ENCODE measurements around the gene PRSS57. TPM values are rescaled to one million over a fixed set of nuclear protein-coding genes. Genes with fewer than 3 reads are reported as not detected.

The PRSS57 gene
- total RNA-seq, 2 experiments from 2014 or later: not detected

DNA sequence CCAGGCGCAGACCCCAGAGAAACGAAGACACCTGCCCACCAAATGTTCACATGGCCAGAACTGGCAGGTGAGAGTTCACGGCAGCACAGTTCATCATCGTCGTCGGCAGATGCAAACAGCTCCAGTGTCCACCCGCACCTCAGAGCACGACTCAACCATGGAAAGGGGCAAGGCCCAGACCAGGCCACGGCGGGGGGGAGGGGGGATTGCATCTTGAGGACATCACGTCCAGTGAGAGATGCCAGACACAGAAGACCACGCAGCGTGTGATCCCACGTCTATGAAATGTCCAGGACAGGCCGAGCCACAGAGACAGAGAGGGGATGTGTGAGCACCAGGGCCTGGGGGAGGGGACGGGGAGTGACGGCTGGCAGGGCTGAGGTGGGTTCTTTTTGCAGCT is 39.6 kb downstream of the PRSS57 start:
- ChIA-PET CTCF (interaction anchor here (0.6 to 1.5 kb wide), 2 partner anchors 14 to 311 kb away, joined by 3 to 4 read pairs; no protein-coding TSS in a partner anchor), POLR2A (interaction anchor here (0.5 kb wide), 1 partner anchor 13 kb away, joined by 4 read pairs; no protein-coding TSS in a partner anchor)
- DNase-seq: no peak
- Mint-ChIP-seq H3K4me3 (no peak overlapping the region), H3K4me1 (peaks cover 48% of the 10 kb centered on the region), H3K36me3 (ENCODE audit: low read depth) (peaks cover 28% of the 10 kb centered on the region), H3K27me3 (no peaks in the 10 kb centered on the region), H3K9me3 (ENCODE audit: low read depth) (no peaks in the 10 kb centered on the region), H3K27ac (peak overlapping the region; percentile 51)
- no peak for ATAC-seq
- intact Hi-C loops (cut with DNase I, micrococcal nuclease): loop anchor here in 1 of 2 experiments (2.0 kb wide), 1 partner anchor 73 kb away; no protein-coding TSS in a partner anchor

DNA sequence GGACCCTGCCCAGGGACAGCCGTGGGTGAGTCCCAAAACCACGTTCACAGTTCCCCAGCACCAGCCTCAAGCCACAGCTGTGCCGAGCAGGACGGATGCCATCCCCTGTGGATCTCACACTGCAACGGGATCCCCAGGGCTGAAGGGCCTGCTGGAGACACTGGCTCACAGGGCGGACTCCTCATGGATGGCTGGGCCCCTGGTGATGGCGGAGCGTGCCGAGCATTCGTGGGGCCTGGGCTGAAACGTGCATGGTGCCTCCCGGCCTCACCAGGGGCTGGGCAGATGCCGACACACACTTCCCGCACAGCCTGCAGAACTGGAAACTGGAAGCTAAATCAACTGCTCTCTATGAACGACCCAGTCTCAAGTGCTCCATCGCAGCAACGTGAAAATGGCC is 41.8 kb downstream of the PRSS57 start:
- POLR2A ChIA-PET: no interaction called here
- CTCF ChIA-PET: no interaction called here
- DNase-seq (no peak), ATAC-seq (no peak)
- Mint-ChIP-seq H3K27ac (no peak overlapping the region), H3K4me1 (peaks cover 28% of the 10 kb centered on the region), H3K27me3 (no peaks in the 10 kb centered on the region), H3K9me3 (ENCODE audit: low read depth) (no peaks in the 10 kb centered on the region), H3K36me3 (ENCODE audit: low read depth) (peaks cover 33% of the 10 kb centered on the region), H3K4me3 (no peak overlapping the region)
- intact Hi-C loops (cut with DNase I, micrococcal nuclease): no loop called here

DNA sequence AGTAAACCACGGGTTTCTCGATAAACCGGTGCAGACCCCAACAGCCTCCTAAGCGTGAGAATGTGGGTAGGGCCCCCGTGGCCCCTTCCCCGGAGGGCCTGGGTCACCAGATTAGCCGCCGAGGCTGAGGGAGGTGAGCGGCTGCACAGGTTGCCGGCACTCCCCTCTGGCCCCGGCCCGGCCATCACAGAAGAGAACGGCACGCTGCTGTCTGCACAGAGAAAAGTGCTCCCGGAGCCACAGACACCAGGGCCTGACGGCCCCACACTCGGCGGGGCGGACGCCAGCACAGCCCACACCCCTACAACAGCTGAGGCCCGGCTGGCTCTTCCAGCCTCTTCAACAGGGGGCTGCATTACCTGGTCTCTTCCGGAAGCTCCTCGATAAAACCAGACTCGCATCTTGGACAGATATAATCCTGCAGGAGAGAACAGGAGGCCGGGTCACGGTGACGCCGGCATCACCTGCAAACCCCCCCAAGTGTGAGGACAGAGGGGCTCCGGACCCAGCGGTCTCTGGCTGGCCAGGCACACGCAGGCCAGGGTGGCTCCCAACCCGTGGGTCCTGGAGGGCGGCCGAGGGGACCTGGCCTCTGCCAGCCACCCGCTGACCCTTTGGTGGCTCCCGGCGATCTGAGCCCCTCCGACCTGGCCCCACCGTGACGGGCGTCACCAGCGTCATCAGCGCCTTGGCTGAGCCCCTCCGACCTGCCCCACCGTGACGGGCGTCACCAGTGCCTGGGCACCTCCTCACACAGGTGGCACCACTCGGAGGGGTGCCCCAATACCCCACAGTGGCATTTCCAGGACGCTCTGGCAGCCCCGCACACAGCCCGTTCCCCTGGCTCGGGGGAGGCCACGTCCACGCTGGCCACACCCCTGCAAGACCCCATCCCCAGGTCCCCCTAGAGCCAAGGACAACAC is 42.5 kb downstream of the PRSS57 start:
- intact Hi-C loops (cut with DNase I, micrococcal nuclease): no loop called here
- H3K27ac Mint-ChIP-seq: no peak overlapping the region
- DNase-seq: no peak
- peaks cover 24% of the 10 kb centered on the region for H3K4me1 Mint-ChIP-seq
- H3K27me3 Mint-ChIP-seq: no peaks in the 10 kb centered on the region
- ChIA-PET CTCF (no interaction called here), POLR2A (no interaction called here)
- no peak overlapping the region for H3K4me3 Mint-ChIP-seq
- H3K36me3 Mint-ChIP-seq (ENCODE audit: low read depth): peaks cover 33% of the 10 kb centered on the region
- no peaks in the 10 kb centered on the region for H3K9me3 Mint-ChIP-seq (ENCODE audit: low read depth)
- ATAC-seq: no peak

DNA sequence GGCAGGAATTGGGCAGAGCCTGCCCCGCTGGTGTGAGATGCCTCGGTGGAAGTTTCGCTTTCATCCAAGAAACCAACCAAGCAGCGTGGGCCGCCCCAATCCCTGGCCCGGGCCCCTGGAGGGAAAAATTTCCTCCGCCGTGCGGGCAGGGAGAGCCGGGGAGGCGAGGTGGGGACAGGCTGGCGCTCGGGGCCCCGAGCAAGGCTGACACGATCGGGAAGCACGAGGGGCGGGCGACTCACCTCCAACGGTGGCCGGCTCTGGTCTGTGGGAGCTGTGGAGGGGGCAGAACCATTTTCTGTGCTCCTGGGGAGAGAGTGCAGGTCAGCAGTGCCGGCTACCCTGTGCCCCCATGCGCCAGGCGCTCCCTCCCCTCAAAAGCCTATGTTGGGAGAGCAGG is 43.3 kb downstream of the PRSS57 start:
- H3K4me1 Mint-ChIP-seq: peaks cover 19% of the 10 kb centered on the region
- H3K27ac Mint-ChIP-seq: no peak overlapping the region
- DNase-seq: no peak
- ATAC-seq: no peak
- CTCF ChIA-PET: no interaction called here
- H3K27me3 Mint-ChIP-seq: no peaks in the 10 kb centered on the region
- peaks cover 33% of the 10 kb centered on the region for H3K36me3 Mint-ChIP-seq (ENCODE audit: low read depth)
- H3K4me3 Mint-ChIP-seq: no peak overlapping the region
- POLR2A ChIA-PET: no interaction called here
- no peaks in the 10 kb centered on the region for H3K9me3 Mint-ChIP-seq (ENCODE audit: low read depth)
- intact Hi-C loops (cut with DNase I, micrococcal nuclease): no loop called here

DNA sequence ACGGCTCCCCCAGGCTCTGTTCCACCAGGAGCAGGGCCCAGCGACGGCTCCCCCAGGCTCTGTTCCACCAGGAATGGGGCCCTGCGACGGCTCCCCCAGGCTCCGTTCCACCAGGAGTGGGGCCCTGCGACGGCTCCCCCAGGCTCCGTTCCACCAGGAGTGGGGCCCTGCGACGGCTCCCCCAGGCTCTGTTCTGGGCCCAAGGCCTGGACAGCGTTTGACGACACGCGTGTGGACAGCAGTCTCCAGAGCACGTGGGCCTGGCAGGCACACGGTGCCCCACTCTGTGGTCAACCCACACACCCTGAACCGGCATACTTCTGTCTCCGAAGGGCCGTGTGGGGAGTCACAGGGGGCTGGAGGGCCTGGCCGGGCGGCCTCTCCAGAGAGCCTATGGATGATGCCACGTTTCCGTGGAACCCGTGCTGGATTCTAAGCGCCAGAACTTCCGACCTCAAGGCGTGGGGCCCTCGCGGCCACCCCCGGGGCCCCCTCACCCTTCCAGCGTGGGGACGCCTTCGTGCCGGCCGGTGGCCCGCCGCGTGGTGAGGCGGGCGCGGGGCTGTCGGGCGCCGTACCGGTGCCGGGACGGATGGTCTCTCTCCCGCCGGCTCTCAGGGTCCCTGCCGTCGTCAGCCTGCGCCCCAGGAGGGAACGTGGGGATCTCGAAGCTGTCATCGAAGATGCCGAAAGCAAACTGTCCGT is 44.0 kb downstream of the PRSS57 start:
- CTCF ChIA-PET: no interaction called here
- Mint-ChIP-seq H3K9me3 (ENCODE audit: low read depth) (no peaks in the 10 kb centered on the region), H3K27ac (no peak overlapping the region), H3K4me1 (peaks cover 15% of the 10 kb centered on the region), H3K4me3 (no peak overlapping the region), H3K36me3 (ENCODE audit: low read depth) (peaks cover 32% of the 10 kb centered on the region), H3K27me3 (no peaks in the 10 kb centered on the region)
- POLR2A ChIA-PET: no interaction called here
- no peak for DNase-seq
- no peak for ATAC-seq
- intact Hi-C loops (cut with DNase I, micrococcal nuclease): no loop called here

GRCh38 chr19:650121-650520 is 45.1 kb downstream of the PRSS57 start:
- Mint-ChIP-seq H3K4me3 (no peak overlapping the region), H3K9me3 (ENCODE audit: low read depth) (no peaks in the 10 kb centered on the region), H3K4me1 (peaks cover 7% of the 10 kb centered on the region), H3K27ac (no peak overlapping the region), H3K36me3 (ENCODE audit: low read depth) (peaks cover 24% of the 10 kb centered on the region), H3K27me3 (no peaks in the 10 kb centered on the region)
- DNase-seq: no peak
- CTCF ChIA-PET: interaction anchor here (0.7 kb wide), 1 partner anchor 26 kb away, joined by 3 read pairs; no protein-coding TSS in a partner anchor
- POLR2A ChIA-PET: no interaction called here
- ATAC-seq: no peak
- intact Hi-C loops (cut with DNase I, micrococcal nuclease): no loop called here

- DNase-seq (no peak), ATAC-seq (no peak)
- Mint-ChIP-seq H3K27me3 (no peaks in the 10 kb centered on the region), H3K27ac (no peak overlapping the region), H3K4me3 (no peak overlapping the region), H3K9me3 (ENCODE audit: low read depth) (no peaks in the 10 kb centered on the region), H3K4me1 (peaks cover 2% of the 10 kb centered on the region), H3K36me3 (ENCODE audit: low read depth) (peaks cover 22% of the 10 kb centered on the region)
- CTCF ChIA-PET: no interaction called here
- intact Hi-C loops (cut with DNase I, micrococcal nuclease): no loop called here
- POLR2A ChIA-PET: no interaction called here
Measured at GRCh38 chr19:648904-649801, 46.1 kb downstream of the PRSS57 start.

DNA sequence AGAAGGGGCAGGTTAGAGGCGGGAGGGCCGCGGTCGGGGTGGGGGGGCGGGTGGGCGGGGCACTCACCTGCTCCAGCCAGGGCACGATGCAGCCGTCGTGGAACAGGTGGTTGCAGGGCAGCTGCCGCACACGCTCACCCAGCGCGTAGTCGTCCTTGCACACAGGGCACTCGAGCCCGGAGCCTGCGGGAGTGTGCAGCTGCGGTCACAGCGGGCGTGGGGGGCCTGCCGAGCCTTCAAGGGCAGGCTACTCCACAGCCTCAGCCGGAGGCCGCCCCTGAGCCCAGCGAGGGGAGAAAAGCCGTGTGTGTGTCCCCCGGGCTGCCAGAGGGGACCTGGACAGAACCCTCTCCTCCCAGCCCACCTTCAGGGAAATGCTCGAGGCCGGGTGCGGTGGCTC is 46.9 kb downstream of the PRSS57 start:
- no peak overlapping the region for H3K4me3 Mint-ChIP-seq
- no peak overlapping the region for H3K27ac Mint-ChIP-seq
- ChIA-PET POLR2A (no interaction called here), CTCF (no interaction called here)
- H3K9me3 Mint-ChIP-seq (ENCODE audit: low read depth): no peaks in the 10 kb centered on the region
- H3K36me3 Mint-ChIP-seq (ENCODE audit: low read depth): peaks cover 22% of the 10 kb centered on the region
- intact Hi-C loops (cut with DNase I, micrococcal nuclease): no loop called here
- DNase-seq (no peak), ATAC-seq (no peak)
- no peaks in the 10 kb centered on the region for H3K4me1 Mint-ChIP-seq
- H3K27me3 Mint-ChIP-seq: no peaks in the 10 kb centered on the region

DNA sequence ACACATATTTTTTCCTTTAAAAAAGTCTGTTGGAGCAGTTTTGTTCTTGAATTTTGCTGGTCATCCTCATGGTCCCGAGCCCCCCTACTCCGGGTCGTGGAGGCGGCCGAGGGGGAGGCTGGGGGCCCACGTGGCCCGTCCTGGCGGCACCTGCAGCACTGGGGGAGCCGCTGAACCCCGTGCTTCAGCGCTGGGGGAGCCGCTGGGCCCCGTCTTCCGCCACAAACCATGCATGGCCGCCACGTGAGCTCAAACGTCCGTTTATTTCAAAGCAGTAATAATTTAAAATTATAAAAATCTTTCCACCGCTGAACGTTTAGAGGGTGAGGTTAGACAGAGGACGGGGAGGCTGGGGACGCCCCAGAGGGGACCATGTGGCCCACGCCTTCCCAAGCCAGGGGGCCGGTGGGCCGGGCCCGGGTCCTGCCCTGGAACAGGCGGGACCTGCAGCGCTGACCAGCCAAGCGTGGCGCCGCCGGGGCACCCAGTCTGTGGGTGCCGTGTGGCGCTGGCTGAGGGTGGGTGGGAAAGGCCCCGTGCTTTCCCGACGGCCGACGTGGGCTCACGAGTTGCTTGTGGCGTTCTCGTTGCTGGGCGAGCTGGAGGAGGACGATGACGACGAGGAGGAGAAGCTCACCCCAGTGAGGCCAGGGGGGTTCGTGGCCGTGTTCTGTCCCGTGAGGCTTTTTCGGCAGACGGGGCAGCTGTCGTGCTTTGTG is 47.5 kb downstream of the PRSS57 start:
- DNase-seq (no peak), ATAC-seq (no peak)
- POLR2A ChIA-PET: no interaction called here

DNA sequence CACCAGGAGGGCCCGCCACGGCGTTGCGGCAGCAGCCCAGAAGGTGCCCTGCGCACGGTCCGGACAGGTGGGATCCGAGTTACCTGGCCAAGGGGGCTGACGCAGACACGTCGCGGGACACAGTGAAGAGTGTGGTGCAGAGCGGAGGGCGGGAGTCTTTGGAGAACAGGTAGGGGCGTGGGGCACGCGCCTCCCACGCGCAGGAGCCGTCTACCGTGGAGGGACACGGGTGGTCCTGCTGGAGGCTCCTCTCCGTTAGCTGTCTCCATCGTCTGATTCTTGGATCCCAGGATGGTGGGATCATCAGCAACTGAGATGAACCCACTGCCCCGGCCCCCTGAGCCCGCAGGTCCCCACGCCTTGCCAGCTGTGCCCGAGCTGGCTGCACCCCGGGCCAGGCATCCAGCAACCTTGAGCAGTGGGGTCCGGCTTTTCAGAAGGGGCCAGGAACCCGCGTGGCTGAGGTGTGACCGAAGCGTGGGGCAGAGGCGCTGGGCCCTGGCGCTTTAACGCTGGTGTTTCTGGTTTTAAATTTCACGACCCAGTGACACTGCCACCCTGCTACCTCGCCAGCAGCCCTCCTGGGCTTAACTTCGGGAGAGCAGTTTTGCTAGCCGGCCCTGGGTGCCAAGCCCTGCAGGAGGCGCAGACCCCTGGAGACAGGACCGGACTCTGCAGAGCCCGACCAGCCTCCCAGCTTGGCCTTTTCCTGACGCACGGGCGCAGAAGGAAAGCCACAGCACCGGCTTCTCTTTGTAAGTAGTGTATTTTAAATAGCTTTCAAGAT is 48.3 kb downstream of the PRSS57 start:
- intact Hi-C loops (cut with DNase I, micrococcal nuclease): no loop called here
- POLR2A ChIA-PET: no interaction called here
- CTCF ChIA-PET: no interaction called here
- Mint-ChIP-seq H3K4me1 (no peaks in the 10 kb centered on the region), H3K9me3 (ENCODE audit: low read depth) (no peaks in the 10 kb centered on the region), H3K36me3 (ENCODE audit: low read depth) (peaks cover 18% of the 10 kb centered on the region), H3K4me3 (no peak overlapping the region), H3K27me3 (no peaks in the 10 kb centered on the region), H3K27ac (no peak overlapping the region)
- DNase-seq (no peak), ATAC-seq (no peak)

More for the DNA sequence above, 47.5 kb downstream of the PRSS57 start:
- Mint-ChIP-seq H3K9me3 (ENCODE audit: low read depth) (no peaks in the 10 kb centered on the region), H3K27ac (no peak overlapping the region), H3K4me1 (no peaks in the 10 kb centered on the region), H3K4me3 (no peak overlapping the region), H3K36me3 (ENCODE audit: low read depth) (peaks cover 18% of the 10 kb centered on the region), H3K27me3 (no peaks in the 10 kb centered on the region)
- CTCF ChIA-PET: no interaction called here
- intact Hi-C loops (cut with DNase I, micrococcal nuclease): no loop called here

All from activated CD4-positive, alpha-beta T cell treated with anti-CD3 and anti-CD28 coated beads for 36 hours (primary cell).